ENCODE results near the gene HACD4. TPM values are rescaled to one million over a fixed set of nuclear protein-coding genes. Genes with fewer than 3 reads are reported as not detected.

The HACD4 gene
- total RNA-seq, 2 donors from 2014 or later, result 0.99 to 1.8 TPM

GRCh38 chr9:20988671-20989315, 42.6 kb downstream of the HACD4 start:
- H3K4me3 ChIP-seq, result no peak overlapping the region
- ATAC-seq (no peak), DNase-seq (no peak)
- peaks cover 0 to 7% of the 10 kb centered on the region in 2 donors for H3K36me3 ChIP-seq (replicated peaks in 1 of 2; ENCODE audit: insufficient read depth in 1 of 2, low read depth in 2 of 2)
- 39 to 47% methylated on average over 3 of the region's 3 CpGs for WGBS, 2 donors
- H3K27me3 ChIP-seq, result no peaks in the 10 kb centered on the region
- no peak overlapping the region for H3K27ac ChIP-seq
- H3K4me1 ChIP-seq, result no peaks in the 10 kb centered on the region
- TF ChIP-seq POLR2A (IDR thresholded peaks at IDR 0.05) (no peak), CTCF (IDR thresholded peaks at IDR 0.05) (no peak)
- H3K9me3 ChIP-seq, result no peaks in the 10 kb centered on the region
- intact Hi-C loops (cut with DNase I), result no loop called here

- no peak overlapping the region for H3K27ac ChIP-seq
- no peaks in the 10 kb centered on the region for H3K27me3 ChIP-seq
- DNase-seq (no peak), ATAC-seq (no peak)
- no peaks in the 10 kb centered on the region for H3K4me1 ChIP-seq
- 92 to 96% methylated on average over 3 of the region's 3 CpGs for whole genome bisulfite sequencing, 2 donors
- H3K9me3 ChIP-seq, result no peaks in the 10 kb centered on the region
- TF ChIP-seq POLR2A (IDR thresholded peaks at IDR 0.05) (no peak), CTCF (IDR thresholded peaks at IDR 0.05) (no peak)
- intact Hi-C loops (cut with DNase I), result no loop called here
- peaks cover 0 to 7% of the 10 kb centered on the region in 2 donors for H3K36me3 ChIP-seq (replicated peaks in 1 of 2; ENCODE audit: insufficient read depth in 1 of 2, low read depth in 2 of 2)
- no peak overlapping the region for H3K4me3 ChIP-seq
Measured at GRCh38 chr9:20988061-20988460, 43.4 kb downstream of the HACD4 start.

- no peak for TF ChIP-seq POLR2A (IDR thresholded peaks at IDR 0.05)
- TF ChIP-seq CTCF (IDR thresholded peaks at IDR 0.05), result no peak
- Histone ChIP-seq H3K4me3 (no peak overlapping the region), H3K27me3 (no peaks in the 10 kb centered on the region), H3K36me3 (replicated peaks in 1 of 2; ENCODE audit: insufficient read depth in 1 of 2, low read depth in 2 of 2) (peaks cover 0 to 7% of the 10 kb centered on the region in 2 donors), H3K27ac (no peak overlapping the region), H3K9me3 (no peaks in the 10 kb centered on the region), H3K4me1 (no peaks in the 10 kb centered on the region)
- no peak for ATAC-seq
- 77 to 86% methylated on average over 1 of the region's 1 CpG for WGBS, 2 donors
- intact Hi-C loops (cut with DNase I), result no loop called here
- no peak for DNase-seq
Measured at GRCh38 chr9:20987521-20987920, 43.9 kb downstream of the HACD4 start.

GRCh38 chr9:20985851-20986600, 45.4 kb downstream of the HACD4 start:
- no peak for TF ChIP-seq POLR2A (IDR thresholded peaks at IDR 0.05)
- no peak for TF ChIP-seq CTCF (IDR thresholded peaks at IDR 0.05)
- intact Hi-C loops (cut with DNase I), result no loop called here

More at GRCh38 chr9:20985851-20986600, 45.4 kb downstream of the HACD4 start:
- WGBS, 2 donors, result 70 to 72% methylated on average over 6 of the region's 6 CpGs
- Histone ChIP-seq H3K9me3 (no peaks in the 10 kb centered on the region), H3K4me1 (no peaks in the 10 kb centered on the region), H3K27ac (no peak overlapping the region), H3K4me3 (no peak overlapping the region), H3K36me3 (replicated peaks in 1 of 2; ENCODE audit: insufficient read depth in 1 of 2, low read depth in 2 of 2) (peaks cover 0 to 7% of the 10 kb centered on the region in 2 donors), H3K27me3 (no peaks in the 10 kb centered on the region)
- ATAC-seq (no peak), DNase-seq (no peak)

Data from body of pancreas (tissue), 4 donors.